Activated CD8-positive, alpha-beta memory T cell treated with anti-CD3 and anti-CD28 coated beads for 24 hours (primary cell): ENCODE measurements around the gene AGBL5.
"Not testable (repeated sequence)": the region's sequence is repeated elsewhere in the genome, so short reads cannot be mapped to it uniquely, and the experiment has no call there.

Experiments used
- DNase-seq: peaks from one replicate; pipeline ENCODE4 v3.0.0-alpha.2; 2020

Gene AGBL5

GRCh38 chr2:27054721-27055120 lies 3.3 kb downstream of the AGBL5 start:
- DNase-seq: no peak

- DNase-seq: no peak
Observed at GRCh38 chr2:27057184-27057583, 5.7 kb downstream of the AGBL5 start.

- no peak for DNase-seq
Observed at GRCh38 chr2:27058210-27058609, 6.7 kb downstream of the AGBL5 start.

- no peak for DNase-seq
Observed at GRCh38 chr2:27059141-27059820, 7.8 kb downstream of the AGBL5 start.

- no peak for DNase-seq
Observed at GRCh38 chr2:27060323-27060722, 8.9 kb downstream of the AGBL5 start.

- DNase-seq: no peak
Observed at GRCh38 chr2:27065128-27065527, 13.7 kb downstream of the AGBL5 start.

- DNase-seq: no peak
Observed at GRCh38 chr2:27067385-27067784, 15.9 kb downstream of the AGBL5 start.

- DNase-seq: no peak
Observed at GRCh38 chr2:27069436-27069835, 18.0 kb downstream of the AGBL5 start.

- no peak for DNase-seq
Observed at GRCh38 chr2:27069961-27070618, 18.6 kb downstream of the AGBL5 start.

- DNase-seq: no peak
Observed at GRCh38 chr2:27070653-27071276, 19.3 kb downstream of the AGBL5 start.

- DNase-seq: peak; percentile 95
Observed at GRCh38 chr2:27071277-27071989, 20.0 kb downstream of the AGBL5 start, which contains the start of gene OST4. OST4 (minus strand) TSS chr2:27071654.

- peak; percentile 72 for DNase-seq
Observed at GRCh38 chr2:27071990-27072830, 20.7 kb downstream of the AGBL5 start.

- no peak for DNase-seq
Observed at GRCh38 chr2:27072920-27073319, 21.5 kb downstream of the AGBL5 start.

GRCh38 chr2:27073782-27074181 lies 22.3 kb downstream of the AGBL5 start:
- DNase-seq: no peak

GRCh38 chr2:27074738-27075565 lies 23.5 kb downstream of the AGBL5 start:
- no peak for DNase-seq

- not testable (repeated sequence) for DNase-seq
Observed at GRCh38 chr2:27075566-27075871, 24.1 kb downstream of the AGBL5 start.

GRCh38 chr2:27076323-27076722 lies 24.9 kb downstream of the AGBL5 start:
- DNase-seq: no peak

GRCh38 chr2:27077231-27077630 lies 25.8 kb downstream of the AGBL5 start:
- no peak for DNase-seq

GRCh38 chr2:27078267-27079194 lies 27.1 kb downstream of the AGBL5 start, which contains the start of gene EMILIN1:
EMILIN1 (plus strand) TSS chr2:27078615; CDS start chr2:27079066, 451 bp downstream.
- DNase-seq: no peak
